ENCODE results near the gene COL12A1.

COL12A1 gene

DNA sequence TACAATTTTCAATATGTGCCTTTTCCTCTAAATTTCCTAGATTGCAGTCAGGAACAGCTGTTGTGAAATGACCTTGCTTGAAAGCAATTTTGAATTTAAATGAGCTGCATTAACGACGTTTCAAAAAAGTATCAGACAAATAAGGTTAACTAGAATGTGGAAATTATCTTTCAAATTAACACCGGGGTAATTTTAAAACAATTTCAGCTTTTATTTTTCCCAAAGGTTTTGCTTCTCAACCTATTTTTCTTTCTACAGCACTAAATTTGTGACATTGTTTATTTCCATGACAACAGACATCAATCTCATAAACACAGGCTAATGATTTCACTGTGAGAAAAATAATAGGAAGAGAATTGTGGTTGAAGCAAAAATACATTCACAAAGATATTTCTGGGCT is 38.5 kb downstream of the COL12A1 start:
- ATAC-seq (ENCODE audit: insufficient read depth, low read depth): no peak
- TF ChIP-seq, protein P1, sequence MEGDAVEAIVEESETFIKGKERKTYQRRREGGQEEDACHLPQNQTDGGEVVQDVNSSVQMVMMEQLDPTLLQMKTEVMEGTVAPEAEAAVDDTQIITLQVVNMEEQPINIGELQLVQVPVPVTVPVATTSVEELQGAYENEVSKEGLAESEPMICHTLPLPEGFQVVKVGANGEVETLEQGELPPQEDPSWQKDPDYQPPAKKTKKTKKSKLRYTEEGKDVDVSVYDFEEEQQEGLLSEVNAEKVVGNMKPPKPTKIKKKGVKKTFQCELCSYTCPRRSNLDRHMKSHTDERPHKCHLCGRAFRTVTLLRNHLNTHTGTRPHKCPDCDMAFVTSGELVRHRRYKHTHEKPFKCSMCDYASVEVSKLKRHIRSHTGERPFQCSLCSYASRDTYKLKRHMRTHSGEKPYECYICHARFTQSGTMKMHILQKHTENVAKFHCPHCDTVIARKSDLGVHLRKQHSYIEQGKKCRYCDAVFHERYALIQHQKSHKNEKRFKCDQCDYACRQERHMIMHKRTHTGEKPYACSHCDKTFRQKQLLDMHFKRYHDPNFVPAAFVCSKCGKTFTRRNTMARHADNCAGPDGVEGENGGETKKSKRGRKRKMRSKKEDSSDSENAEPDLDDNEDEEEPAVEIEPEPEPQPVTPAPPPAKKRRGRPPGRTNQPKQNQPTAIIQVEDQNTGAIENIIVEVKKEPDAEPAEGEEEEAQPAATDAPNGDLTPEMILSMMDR (IDR thresholded peaks at IDR 0.05; ENCODE audit: borderline replicate concordance, extremely low read depth, low read length, poor library complexity, severe bottlenecking): no peak
- no peak for TF ChIP-seq EZH2 (IDR thresholded peaks at IDR 0.05; ENCODE audit: borderline replicate concordance, low read depth, low read length, severe bottlenecking)
- no peaks in the 10 kb centered on the region for H4K20me1 ChIP-seq (ENCODE audit: insufficient read depth, low read length)

DNA sequence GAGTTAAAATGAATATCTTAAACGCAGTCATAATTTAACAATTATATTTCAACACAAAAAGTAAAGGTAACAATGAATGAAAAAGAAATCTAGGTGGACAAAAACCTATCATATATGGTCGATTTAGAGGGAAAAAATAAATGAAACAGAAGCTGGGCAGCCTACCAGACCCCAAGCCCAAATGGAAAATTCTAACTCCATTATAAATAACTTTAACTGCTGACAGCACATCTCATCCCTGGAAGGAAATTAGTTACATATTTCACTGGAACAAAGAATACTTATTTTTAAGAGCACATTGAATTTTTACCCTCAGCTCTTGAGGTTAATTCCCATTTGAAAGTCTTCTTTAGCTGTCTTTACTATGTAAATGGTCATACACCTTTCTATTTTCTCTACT is 39.1 kb downstream of the COL12A1 start:
- no peaks in the 10 kb centered on the region for H3K4me1 ChIP-seq (ENCODE audit: insufficient read depth, low read length)
- TF ChIP-seq, protein P1 (IDR thresholded peaks at IDR 0.05; ENCODE audit: borderline replicate concordance, extremely low read depth, low read length, poor library complexity, severe bottlenecking): no peak
- TF ChIP-seq EZH2 (IDR thresholded peaks at IDR 0.05; ENCODE audit: borderline replicate concordance, low read depth, low read length, severe bottlenecking): no peak
- H3K9me3 ChIP-seq (ENCODE audit: insufficient read depth, low read length, severe bottlenecking): no peaks in the 10 kb centered on the region
- no peak overlapping the region for H2AFZ ChIP-seq (ENCODE audit: low read depth, low read length)
- no peaks in the 10 kb centered on the region for H3K79me2 ChIP-seq (ENCODE audit: insufficient read depth, low read length)
- no peak for ATAC-seq (ENCODE audit: insufficient read depth, low read depth)
- no peaks in the 10 kb centered on the region for H3K27me3 ChIP-seq (ENCODE audit: insufficient read depth, low read length, poor library complexity)
- H3K4me3 ChIP-seq (ENCODE audit: low read depth in 1 of 2, low read length in 2 of 2): no peak overlapping the region
- no peaks in the 10 kb centered on the region for H3K36me3 ChIP-seq (ENCODE audit: insufficient read depth, low read length)
- DNase-seq: no peak
- H3K4me2 ChIP-seq (ENCODE audit: insufficient read depth, low read length): no peak overlapping the region
- no peak overlapping the region for H3K9ac ChIP-seq (ENCODE audit: low read depth, low read length)
- no peak overlapping the region for H3K27ac ChIP-seq (ENCODE audit: low read length)
- no peaks in the 10 kb centered on the region for H4K20me1 ChIP-seq (ENCODE audit: insufficient read depth, low read length)

More for the DNA sequence above, 38.5 kb downstream of the COL12A1 start:
- H3K36me3 ChIP-seq (ENCODE audit: insufficient read depth, low read length): no peaks in the 10 kb centered on the region
- no peak overlapping the region for H2AFZ ChIP-seq (ENCODE audit: low read depth, low read length)
- no peak overlapping the region for H3K4me3 ChIP-seq (ENCODE audit: low read depth in 1 of 2, low read length in 2 of 2)
- no peaks in the 10 kb centered on the region for H3K4me1 ChIP-seq (ENCODE audit: insufficient read depth, low read length)
- DNase-seq: no peak
- no peak overlapping the region for H3K27ac ChIP-seq (ENCODE audit: low read length)
- no peaks in the 10 kb centered on the region for H3K79me2 ChIP-seq (ENCODE audit: insufficient read depth, low read length)
- no peak overlapping the region for H3K4me2 ChIP-seq (ENCODE audit: insufficient read depth, low read length)
- H3K9ac ChIP-seq (ENCODE audit: low read depth, low read length): no peak overlapping the region
- no peaks in the 10 kb centered on the region for H3K9me3 ChIP-seq (ENCODE audit: insufficient read depth, low read length, severe bottlenecking)
- H3K27me3 ChIP-seq (ENCODE audit: insufficient read depth, low read length, poor library complexity): no peaks in the 10 kb centered on the region

DNA sequence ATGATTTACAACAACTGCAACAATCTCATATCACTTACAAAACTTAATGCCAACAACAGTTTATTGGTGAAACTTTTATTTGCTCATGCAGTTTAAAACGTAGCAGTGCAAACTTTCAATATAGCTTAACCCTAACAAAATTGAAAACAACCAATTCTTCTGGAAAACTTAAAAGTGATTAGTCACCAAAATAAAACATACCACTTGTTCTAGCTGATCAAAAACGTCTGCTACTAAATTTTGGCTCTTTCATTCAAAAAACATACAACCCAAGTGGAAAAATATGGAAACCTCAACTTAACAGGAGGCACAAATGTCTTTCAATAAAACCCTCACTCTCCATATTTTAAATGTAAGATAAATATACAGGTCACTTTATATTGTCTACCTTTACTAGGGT is 39.6 kb downstream of the COL12A1 start:
- Histone ChIP-seq H3K36me3 (ENCODE audit: insufficient read depth, low read length) (no peaks in the 10 kb centered on the region), H3K27ac (ENCODE audit: low read length) (no peak overlapping the region), H3K9me3 (ENCODE audit: insufficient read depth, low read length, severe bottlenecking) (no peaks in the 10 kb centered on the region), H3K4me3 (ENCODE audit: low read depth in 1 of 2, low read length in 2 of 2) (no peak overlapping the region), H3K79me2 (ENCODE audit: insufficient read depth, low read length) (no peaks in the 10 kb centered on the region), H2AFZ (ENCODE audit: low read depth, low read length) (no peak overlapping the region), H3K4me2 (ENCODE audit: insufficient read depth, low read length) (no peak overlapping the region), H3K4me1 (ENCODE audit: insufficient read depth, low read length) (no peaks in the 10 kb centered on the region), H3K9ac (ENCODE audit: low read depth, low read length) (no peak overlapping the region), H4K20me1 (ENCODE audit: insufficient read depth, low read length) (no peaks in the 10 kb centered on the region), H3K27me3 (ENCODE audit: insufficient read depth, low read length, poor library complexity) (no peaks in the 10 kb centered on the region)
- DNase-seq (no peak), ATAC-seq (ENCODE audit: insufficient read depth, low read depth) (no peak)
- TF ChIP-seq, protein P1 (IDR thresholded peaks at IDR 0.05; ENCODE audit: borderline replicate concordance, extremely low read depth, low read length, poor library complexity, severe bottlenecking): no peak
- no peak for TF ChIP-seq EZH2 (IDR thresholded peaks at IDR 0.05; ENCODE audit: borderline replicate concordance, low read depth, low read length, severe bottlenecking)

DNA sequence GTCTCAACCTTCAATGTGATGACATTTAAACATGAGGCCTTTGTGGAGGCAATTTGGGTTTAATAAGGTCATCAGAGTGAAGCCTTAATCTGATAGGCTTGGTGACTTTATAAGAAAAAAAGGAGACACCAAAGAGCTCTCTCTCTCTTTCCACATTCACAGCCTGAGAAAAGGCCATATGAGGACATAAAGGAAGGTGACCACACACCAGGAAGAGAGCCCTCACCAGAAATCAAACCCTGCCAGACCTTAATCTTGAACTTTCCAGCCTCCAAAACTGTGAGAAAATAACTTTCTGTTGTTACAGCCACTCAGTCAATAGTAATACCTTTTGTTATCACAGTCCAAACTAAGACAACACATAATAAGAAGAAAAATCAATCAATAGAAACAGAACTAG is 47.7 kb downstream of the COL12A1 start:
- H3K4me2 ChIP-seq (ENCODE audit: insufficient read depth, low read length): no peak overlapping the region
- H3K4me3 ChIP-seq (ENCODE audit: low read depth in 1 of 2, low read length in 2 of 2): no peak overlapping the region
- DNase-seq (no peak), ATAC-seq (ENCODE audit: insufficient read depth, low read depth) (no peak)
- H3K9ac ChIP-seq (ENCODE audit: low read depth, low read length): no peak overlapping the region
- no peaks in the 10 kb centered on the region for H3K27me3 ChIP-seq (ENCODE audit: insufficient read depth, low read length, poor library complexity)
- H3K4me1 ChIP-seq (ENCODE audit: insufficient read depth, low read length): no peaks in the 10 kb centered on the region
- no peak overlapping the region for H2AFZ ChIP-seq (ENCODE audit: low read depth, low read length)
- H3K27ac ChIP-seq (ENCODE audit: low read length): no peak overlapping the region
- H3K79me2 ChIP-seq (ENCODE audit: insufficient read depth, low read length): no peaks in the 10 kb centered on the region
- TF ChIP-seq EZH2 (IDR thresholded peaks at IDR 0.05; ENCODE audit: borderline replicate concordance, low read depth, low read length, severe bottlenecking): no peak
- TF ChIP-seq, protein P1 (IDR thresholded peaks at IDR 0.05; ENCODE audit: borderline replicate concordance, extremely low read depth, low read length, poor library complexity, severe bottlenecking): no peak
- no peaks in the 10 kb centered on the region for H3K36me3 ChIP-seq (ENCODE audit: insufficient read depth, low read length)
- no peaks in the 10 kb centered on the region for H4K20me1 ChIP-seq (ENCODE audit: insufficient read depth, low read length)
- H3K9me3 ChIP-seq (ENCODE audit: insufficient read depth, low read length, severe bottlenecking): no peaks in the 10 kb centered on the region
